ENCODE results near the gene FERMT2.
A peak's percentile ranks its signal among the peaks of the same experiment; 100 is the strongest.
"Not testable (repeated sequence)": the region's sequence is repeated elsewhere in the genome, so short reads cannot be mapped to it uniquely, and the experiment has no call there.

FERMT2 gene

GRCh38 chr14:52901357-52901980, 49.4 kb downstream of the FERMT2 start:
- no peak for DNase-seq (ENCODE audit: low spot score)

- DNase-seq (ENCODE audit: low spot score), result no peak
Observed at GRCh38 chr14:52900731-52901130, 50.1 kb downstream of the FERMT2 start.

- DNase-seq (ENCODE audit: low spot score), result no peak
Observed at GRCh38 chr14:52898496-52898895, 52.4 kb downstream of the FERMT2 start.

- no peak for DNase-seq (ENCODE audit: low spot score)
Observed at GRCh38 chr14:52895000-52895399, 55.9 kb downstream of the FERMT2 start.

GRCh38 chr14:52891800-52892199, 59.0 kb downstream of the FERMT2 start:
- DNase-seq (ENCODE audit: low spot score), result no peak

GRCh38 chr14:52888839-52889838, 61.7 kb downstream of the FERMT2 start:
- DNase-seq (ENCODE audit: low spot score), result no peak

GRCh38 chr14:52888159-52888558, 62.7 kb downstream of the FERMT2 start:
- no peak for DNase-seq (ENCODE audit: low spot score)

- DNase-seq (ENCODE audit: low spot score), result no peak
Observed at GRCh38 chr14:52885230-52885629, 65.6 kb downstream of the FERMT2 start.

GRCh38 chr14:52883658-52884057, 67.2 kb downstream of the FERMT2 start:
- DNase-seq (ENCODE audit: low spot score), result no peak

- DNase-seq (ENCODE audit: low spot score), result no peak
Observed at GRCh38 chr14:52882824-52883223, 68.0 kb downstream of the FERMT2 start.

- no peak for DNase-seq (ENCODE audit: low spot score)
Observed at GRCh38 chr14:52879958-52880357, 70.9 kb downstream of the FERMT2 start.

- no peak for DNase-seq (ENCODE audit: low spot score)
Observed at GRCh38 chr14:52878946-52879345, 71.9 kb downstream of the FERMT2 start.

GRCh38 chr14:52878469-52878868, 72.4 kb downstream of the FERMT2 start:
- DNase-seq (ENCODE audit: low spot score), result no peak

GRCh38 chr14:52877628-52878027, 73.2 kb downstream of the FERMT2 start:
- no peak for DNase-seq (ENCODE audit: low spot score)

GRCh38 chr14:52876806-52877205, 74.0 kb downstream of the FERMT2 start:
- DNase-seq (ENCODE audit: low spot score), result no peak

GRCh38 chr14:52876311-52876710, 74.5 kb downstream of the FERMT2 start:
- DNase-seq (ENCODE audit: low spot score), result peak; percentile 29

- no peak for DNase-seq (ENCODE audit: low spot score)
Observed at GRCh38 chr14:52875707-52876106, 75.1 kb downstream of the FERMT2 start.

GRCh38 chr14:52874389-52874788, 76.5 kb downstream of the FERMT2 start:
- no peak for DNase-seq (ENCODE audit: low spot score)

- no peak for DNase-seq (ENCODE audit: low spot score)
Observed at GRCh38 chr14:52873694-52874093, 77.2 kb downstream of the FERMT2 start.

GRCh38 chr14:52873065-52873464, 77.8 kb downstream of the FERMT2 start:
- no peak for DNase-seq (ENCODE audit: low spot score)

- no peak for DNase-seq (ENCODE audit: low spot score)
Observed at GRCh38 chr14:52871606-52872005, 79.2 kb downstream of the FERMT2 start.

GRCh38 chr14:52868911-52869618, 81.8 kb downstream of the FERMT2 start:
- no peak for DNase-seq (ENCODE audit: low spot score)

- DNase-seq (ENCODE audit: low spot score), result not testable (repeated sequence)
Observed at GRCh38 chr14:52864893-52865292, 86.0 kb downstream of the FERMT2 start.
